ENCODE data around the gene C1QTNF6. TPM values are rescaled to one million over a fixed set of nuclear protein-coding genes. Genes with fewer than 3 reads are reported as not detected.

C1QTNF6 gene
- polyA plus RNA-seq, 1 of the 3 experiments (the other 2 are of a cell fraction): 47.7 TPM

DNA sequence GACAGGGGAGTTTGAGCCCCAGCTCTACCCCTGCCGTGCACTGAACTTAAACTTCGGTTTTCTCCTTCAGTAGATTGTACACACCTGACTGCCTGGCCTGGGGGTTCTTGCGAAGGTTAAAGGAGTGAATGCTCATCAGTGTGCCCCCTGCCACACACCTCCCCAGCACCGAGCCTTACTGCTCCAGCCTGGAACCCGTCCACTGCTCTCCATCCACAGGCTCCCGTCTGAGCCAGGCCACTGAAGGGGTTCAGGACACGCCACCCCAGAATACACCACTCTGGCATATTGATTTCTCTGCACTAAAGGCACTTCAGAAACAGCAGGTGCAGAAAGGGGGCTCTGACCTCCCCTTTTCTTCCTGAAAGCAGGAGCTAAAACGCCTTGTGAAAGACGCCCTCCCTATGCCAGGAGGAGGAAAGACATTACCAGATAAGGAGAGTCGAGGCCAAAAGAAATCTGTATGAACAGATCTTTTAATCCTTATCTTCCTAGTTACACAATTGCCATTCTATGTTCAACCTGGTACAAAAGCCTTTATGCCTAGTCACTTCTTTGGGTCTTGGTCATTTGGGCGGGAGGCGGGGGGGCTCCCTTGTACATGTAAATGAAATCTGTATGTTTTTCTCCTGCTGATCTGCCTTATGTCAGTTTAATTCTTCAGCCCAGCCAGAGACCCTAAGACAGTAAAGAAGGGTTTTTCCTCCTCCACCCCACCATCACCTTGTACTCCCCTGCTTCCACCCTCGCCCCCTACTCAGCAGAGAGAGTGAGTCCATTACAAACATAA lies 26.1 kb upstream of the C1QTNF6 start:
- H3K9me2 ChIP-seq: no peaks in the 10 kb centered on the region
- no peaks in the 10 kb centered on the region for H3F3A ChIP-seq (replicated peaks; ENCODE audit: insufficient read depth)
- no peak overlapping the region for H3K27ac ChIP-seq (ENCODE audit: low read depth in 2 of 2, low read length in 1 of 2)
- DNase-seq: no peak
- no peaks in the 10 kb centered on the region; the same call in 1 of the 2 replicates for H3K27me3 ChIP-seq (ENCODE audit: insufficient read depth)
- no peak overlapping the region for H3K4me2 ChIP-seq
- ChIA-PET POLR2A (no interaction called here), CTCF (interaction anchor here (1.1 to 1.5 kb wide), 2 partner anchors 15 to 46 kb away, joined by 4 read pairs; no protein-coding TSS in a partner anchor)
- no peaks in the 10 kb centered on the region for H3K79me2 ChIP-seq (ENCODE audit: insufficient read depth)
- H3K4me3 ChIP-seq (ENCODE audit: low read depth in 2 of 2, low read length in 1 of 2): no peak overlapping the region
- H3K4me1 ChIP-seq (ENCODE audit: control insufficient read depth in 1 of 2, insufficient read depth in 2 of 2, low read depth in 1 of 2, low read length in 1 of 2): peaks cover 0 to 10% of the 10 kb centered on the region in 2 experiments; a peak in 1 of 4 replicates
- 76% methylated on average over 12 of the region's 13 CpGs for WGBS (ENCODE audit: low lambda C conversion rate)
- no peak overlapping the region for H2AFZ ChIP-seq (ENCODE audit: low read depth)
- no peak overlapping the region for H3K9ac ChIP-seq
- no peak for TF ChIP-seq POLR2AphosphoS5 (IDR thresholded peaks at IDR 0.05; ENCODE audit: low read depth, low read length)
- TF ChIP-seq FOXJ3 (CRISPR knock-in tag; IDR thresholded peaks at IDR 0.05): no peak
- TF ChIP-seq RFX5 (IDR thresholded peaks at IDR 0.05; ENCODE audit: low read length): no peak
- no peak for TF ChIP-seq YY1 (IDR thresholded peaks at IDR 0.05; ENCODE audit: low read depth)
- TF ChIP-seq RCOR1 (IDR thresholded peaks at IDR 0.05; ENCODE audit: low read length): no peak
- no peak for TF ChIP-seq MAX (IDR thresholded peaks at IDR 0.05; ENCODE audit: low read depth)
- TF ChIP-seq FOSL2 (IDR thresholded peaks at IDR 0.05; ENCODE audit: borderline replicate concordance, low read depth): no peak
- no peak for TF ChIP-seq GABPA (IDR thresholded peaks at IDR 0.05; ENCODE audit: low read depth)
- TF ChIP-seq EZH2phosphoT487 (IDR thresholded peaks at IDR 0.05; ENCODE audit: borderline replicate concordance, low read depth): no peak
- TF ChIP-seq, protein P1, sequence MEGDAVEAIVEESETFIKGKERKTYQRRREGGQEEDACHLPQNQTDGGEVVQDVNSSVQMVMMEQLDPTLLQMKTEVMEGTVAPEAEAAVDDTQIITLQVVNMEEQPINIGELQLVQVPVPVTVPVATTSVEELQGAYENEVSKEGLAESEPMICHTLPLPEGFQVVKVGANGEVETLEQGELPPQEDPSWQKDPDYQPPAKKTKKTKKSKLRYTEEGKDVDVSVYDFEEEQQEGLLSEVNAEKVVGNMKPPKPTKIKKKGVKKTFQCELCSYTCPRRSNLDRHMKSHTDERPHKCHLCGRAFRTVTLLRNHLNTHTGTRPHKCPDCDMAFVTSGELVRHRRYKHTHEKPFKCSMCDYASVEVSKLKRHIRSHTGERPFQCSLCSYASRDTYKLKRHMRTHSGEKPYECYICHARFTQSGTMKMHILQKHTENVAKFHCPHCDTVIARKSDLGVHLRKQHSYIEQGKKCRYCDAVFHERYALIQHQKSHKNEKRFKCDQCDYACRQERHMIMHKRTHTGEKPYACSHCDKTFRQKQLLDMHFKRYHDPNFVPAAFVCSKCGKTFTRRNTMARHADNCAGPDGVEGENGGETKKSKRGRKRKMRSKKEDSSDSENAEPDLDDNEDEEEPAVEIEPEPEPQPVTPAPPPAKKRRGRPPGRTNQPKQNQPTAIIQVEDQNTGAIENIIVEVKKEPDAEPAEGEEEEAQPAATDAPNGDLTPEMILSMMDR (IDR thresholded peaks at IDR 0.05): no peak
- no peak for TF ChIP-seq EP300 (IDR thresholded peaks at IDR 0.05; ENCODE audit: borderline replicate concordance in 1 of 2, low read depth in 1 of 2, low read length in 1 of 2)
- no peak for TF ChIP-seq NFIC (IDR thresholded peaks at IDR 0.05; ENCODE audit: borderline replicate concordance)
- no peak for TF ChIP-seq MEF2A (IDR thresholded peaks at IDR 0.05; ENCODE audit: borderline replicate concordance, low read depth)
- no peak for TF ChIP-seq GATA2 (CRISPR knock-in tag; IDR thresholded peaks at IDR 0.05)
- no peak for TF ChIP-seq CHD2 (IDR thresholded peaks at IDR 0.05; ENCODE audit: low read length, partially characterized antibody)
- no peaks in the 10 kb centered on the region for H3K9me3 ChIP-seq
- no peaks in the 10 kb centered on the region for H4K20me1 ChIP-seq (ENCODE audit: insufficient read depth)
- H3K36me3 ChIP-seq (replicated peaks in 1 of 2; ENCODE audit: control insufficient read depth in 1 of 2, insufficient read depth in 2 of 2, low read length in 1 of 2): no peaks in the 10 kb centered on the region
